Stomach (tissue), 9 donors: ENCODE results near the gene NR0B1. TPM values are rescaled to one million over a fixed set of nuclear protein-coding genes. Genes with fewer than 3 reads are reported as not detected.

Experiments
- DNase-seq, 2 donors: peaks; one replicate each; pipeline versions ENCODE4 v3.0.0 to v3.0.0-alpha.2; 2013 to 2019
- H3K27ac ChIP-seq, 5 donors: fragments of 200-600 bp in 4 of 5; sonication (generic) in 4 of 5; one replicate each; pipeline ENCODE4 v1.5.1; 2013 to 2019; ENCODE audit warnings: mild to moderate bottlenecking in 1 of 5, moderate library complexity in 1 of 5
- H3K27me3 ChIP-seq, 3 donors: fragments of 200-600 bp; sonication (generic); one replicate each; pipeline ENCODE4 v1.5.1; 2017 to 2019; ENCODE audit warnings: mixed run types in 1 of 3
- H3K36me3 ChIP-seq, 4 donors: fragments of 200-600 bp; sonication (generic); 1 replicate in 3 of 4; 2 replicates in 1 of 4; pipeline ENCODE4 v1.5.1; 2016 to 2019
- H3K4me1 ChIP-seq, 4 donors: fragments of 200-600 bp; sonication (generic); one replicate each; pipeline ENCODE4 v1.5.1; 2016 to 2019
- H3K4me3 ChIP-seq, 4 donors: fragments of 200-600 bp; sonication (generic) in 3 of 4; one replicate each; pipeline ENCODE4 v1.5.1; 2016 to 2019; ENCODE audit warnings: mild to moderate bottlenecking in 1 of 4
- H3K9me3 ChIP-seq, 4 donors: fragments of 200-600 bp; sonication (generic); one replicate each; pipeline ENCODE4 v1.5.1; 2016 to 2019
- EP300 ChIP-seq: sonication (generic); formaldehyde crosslinking; IDR thresholded peaks from one replicate; pipeline ENCODE4 v1.6.1; 2017; ENCODE audit warnings: antibody characterized with exemption
- POLR2A ChIP-seq, 4 donors: fragments of 450-650 bp; IDR thresholded peaks; one replicate each; pipeline ENCODE4 v1.6.1; 2016; ENCODE audit warnings: antibody characterized with exemption in 4 of 4, control low read depth in 2 of 4, mild to moderate bottlenecking in 1 of 4, moderate library complexity in 1 of 4
- POLR2AphosphoS5 ChIP-seq, 3 donors: sonication (generic); formaldehyde crosslinking; IDR thresholded peaks; one replicate each; pipeline ENCODE4 v1.6.1; 2016; ENCODE audit warnings: antibody characterized with exemption in 3 of 3
- WGBS, 5 donors: extraction: QIAGEN DNeasy Blood & Tissue Kit in 3 of 5; methylation state at CpG; one replicate each; pipeline versions ENCODE4 v1.1.5 to v1.1.7; 2013 to 2018; 5-methylcytosine and 5-hydroxymethylcytosine counted together
- intact Hi-C: fragments of 100-400 bp; cut with DNase I; formaldehyde crosslinking; loops from one replicate; pipeline ENCODE4 v1.15.1; 2023; ENCODE audit warnings: low total_unique reads
- polyA plus RNA-seq, 3 donors: library from polyadenylated mRNA; stranded (reverse); fragments of 200-250 nt; gene quantifications; one replicate each; pipeline ENCODE4 v1.2.3, GENCODE V29; 2013
- total RNA-seq, 5 donors: library from RNA; depleted of rRNA; stranded (reverse); fragments of >200 nt; gene quantifications; one replicate each; pipeline versions ENCODE4 v1.1.0 to v1.2.3, GENCODE V29; 2014 to 2016
- TF ChIP-seq, protein P1 (sequence below), 7 experiments: fragments of 450-650 bp in 4 of 7; fragments of 200-600 bp in 3 of 7; sonication (generic) in 3 of 7; IDR thresholded peaks; one replicate each; pipeline ENCODE4 v1.5.1; 2016 to 2019; ENCODE audit warnings: antibody characterized with exemption in 7 of 7, control low read depth in 2 of 7, mild to moderate bottlenecking in 1 of 7
- donor health status: healthy with polysubstance abuse.
- donor health status: Bipolar disorder and iron deficiency.
- donor health status: healthy.

The NR0B1 gene
- total and polyA plus RNA-seq, 8 donors: 0.25 to 0.37 TPM; not detected in 6

- intact Hi-C loops: no loop called here
- Histone ChIP-seq H3K36me3 (no peaks in the 10 kb centered on the region), H3K27ac (no peak overlapping the region), H3K27me3 (peaks cover 12 to 35% (median 30%) of the 10 kb centered on the region in 3 donors), H3K4me3 (peak overlapping the region in 3 of 4 donors; percentile 6 to 35 (median 20)), H3K4me1 (peaks cover 0 to 15% (median 11%) of the 10 kb centered on the region in 4 donors), H3K9me3 (peaks cover 0 to 10% (median 0%) of the 10 kb centered on the region in 4 donors)
- WGBS, 5 donors: 3 to 31% (median 21%) methylated on average over 23 to 71 of the region's 71 CpGs; no CpG with 5 or more reads in 1 of the 5 donors
- peak in 1 of 2 donors; percentile 44 for DNase-seq
- no peak for TF ChIP-seq POLR2AphosphoS5 (IDR thresholded peaks at IDR 0.05)
Measured at GRCh38 chrX:30308263-30309138, 689 bp downstream of the NR0B1 start.

GRCh38 chrX:30307466-30307865 lies 1.7 kb downstream of the NR0B1 start:
- peaks cover 0 to 10% (median 0%) of the 10 kb centered on the region in 4 donors for H3K9me3 ChIP-seq
- no peak overlapping the region for H3K4me3 ChIP-seq
- no peaks in the 10 kb centered on the region for H3K36me3 ChIP-seq
- no peak overlapping the region for H3K27ac ChIP-seq
- WGBS, 5 donors: 82 to 95% (median 85%) methylated on average over 1 of the region's 1 CpG
- TF ChIP-seq, protein P1, sequence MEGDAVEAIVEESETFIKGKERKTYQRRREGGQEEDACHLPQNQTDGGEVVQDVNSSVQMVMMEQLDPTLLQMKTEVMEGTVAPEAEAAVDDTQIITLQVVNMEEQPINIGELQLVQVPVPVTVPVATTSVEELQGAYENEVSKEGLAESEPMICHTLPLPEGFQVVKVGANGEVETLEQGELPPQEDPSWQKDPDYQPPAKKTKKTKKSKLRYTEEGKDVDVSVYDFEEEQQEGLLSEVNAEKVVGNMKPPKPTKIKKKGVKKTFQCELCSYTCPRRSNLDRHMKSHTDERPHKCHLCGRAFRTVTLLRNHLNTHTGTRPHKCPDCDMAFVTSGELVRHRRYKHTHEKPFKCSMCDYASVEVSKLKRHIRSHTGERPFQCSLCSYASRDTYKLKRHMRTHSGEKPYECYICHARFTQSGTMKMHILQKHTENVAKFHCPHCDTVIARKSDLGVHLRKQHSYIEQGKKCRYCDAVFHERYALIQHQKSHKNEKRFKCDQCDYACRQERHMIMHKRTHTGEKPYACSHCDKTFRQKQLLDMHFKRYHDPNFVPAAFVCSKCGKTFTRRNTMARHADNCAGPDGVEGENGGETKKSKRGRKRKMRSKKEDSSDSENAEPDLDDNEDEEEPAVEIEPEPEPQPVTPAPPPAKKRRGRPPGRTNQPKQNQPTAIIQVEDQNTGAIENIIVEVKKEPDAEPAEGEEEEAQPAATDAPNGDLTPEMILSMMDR (IDR thresholded peaks at IDR 0.05): no peak
- peaks cover 0 to 18% (median 11%) of the 10 kb centered on the region in 4 donors for H3K4me1 ChIP-seq
- intact Hi-C loops: no loop called here
- H3K27me3 ChIP-seq: peaks cover 12 to 35% (median 33%) of the 10 kb centered on the region in 3 donors
- no peak for DNase-seq

DNA sequence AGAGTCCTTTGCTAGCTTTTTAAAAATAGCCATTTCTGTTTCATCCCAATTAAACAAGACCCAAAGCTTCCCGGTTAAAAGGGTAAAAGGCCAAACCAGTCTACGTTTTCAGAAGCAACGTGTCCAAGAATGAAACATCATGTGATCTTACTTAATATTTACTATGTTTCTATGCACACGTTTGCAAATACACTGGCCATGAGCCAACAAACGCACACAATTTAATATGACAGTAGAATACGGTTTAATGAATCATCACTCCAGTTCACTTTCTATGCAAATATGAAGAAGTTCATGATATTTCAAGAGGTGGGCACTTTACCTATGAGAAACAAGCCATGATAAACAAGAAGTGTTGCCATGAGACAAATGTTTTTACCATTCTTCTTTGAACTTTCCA lies 4.3 kb downstream of the NR0B1 start:
- 53 to 66% (median 64%) methylated on average over 6 of the region's 6 CpGs for WGBS, 5 donors
- intact Hi-C loops: no loop called here
- TF ChIP-seq POLR2AphosphoS5 (IDR thresholded peaks at IDR 0.05): no peak
- no peak for TF ChIP-seq EP300
- TF ChIP-seq, protein P1 (IDR thresholded peaks at IDR 0.05): no peak
- no peak for TF ChIP-seq POLR2A (IDR thresholded peaks at IDR 0.05)
- Histone ChIP-seq H3K4me3 (no peak overlapping the region), H3K9me3 (peaks cover 0 to 10% (median 0%) of the 10 kb centered on the region in 4 donors), H3K27ac (no peak overlapping the region), H3K4me1 (peaks cover 0 to 18% (median 11%) of the 10 kb centered on the region in 4 donors), H3K27me3 (peaks cover 12 to 35% (median 33%) of the 10 kb centered on the region in 3 donors), H3K36me3 (no peaks in the 10 kb centered on the region)
- DNase-seq: no peak

GRCh38 chrX:30302956-30303355 lies 6.2 kb downstream of the NR0B1 start:
- Histone ChIP-seq H3K36me3 (no peaks in the 10 kb centered on the region), H3K4me1 (peaks cover 0 to 3% (median 0%) of the 10 kb centered on the region in 4 donors), H3K27me3 (peaks cover 0 to 21% (median 14%) of the 10 kb centered on the region in 3 donors), H3K9me3 (no peaks in the 10 kb centered on the region), H3K4me3 (no peak overlapping the region), H3K27ac (no peak overlapping the region)
- peak in 1 of 2 donors; percentile 42 for DNase-seq
- 25 to 50% (median 30%) methylated on average over 5 to 6 of the region's 6 CpGs for WGBS, 5 donors
- TF ChIP-seq, protein P1 (IDR thresholded peaks at IDR 0.05): no peak
- no peak for TF ChIP-seq POLR2A (IDR thresholded peaks at IDR 0.05)
- TF ChIP-seq EP300: no peak
- TF ChIP-seq POLR2AphosphoS5 (IDR thresholded peaks at IDR 0.05): no peak
- intact Hi-C loops: no loop called here
